Heart right ventricle (tissue), 16 donors: ENCODE measurements around the gene DHX34. TPM values are rescaled to one million over a fixed set of nuclear protein-coding genes. Genes with fewer than 3 reads are reported as not detected.
A peak's percentile ranks its signal among the peaks of the same experiment; 100 is the strongest.

Source experiments
- ATAC-seq, 8 donors: fragments of 200-7000 bp; cut with Tn5 transposase; one replicate each; pipeline ENCODE4 v1.9.1; 2020; ENCODE audit warnings: mild to moderate bottlenecking in 8 of 8, moderate library complexity in 8 of 8, moderate number of reproducible peaks in 1 of 8
- DNase-seq, 2 donors: peaks; one replicate each; pipeline ENCODE4 v3.0.0-alpha.2; 2020
- H3K27ac ChIP-seq, 10 donors: fragments of 200-600 bp; sonication (generic) in 2 of 10; one replicate each; pipeline versions ENCODE4 v1.5.0 to v1.8.0; 2020 to 2022; ENCODE audit warnings: mild to moderate bottlenecking in 3 of 10
- H3K27me3 ChIP-seq, 7 donors: fragments of 200-600 bp; one replicate each; pipeline ENCODE4 v1.8.0; 2021 to 2022; ENCODE audit warnings: mild to moderate bottlenecking in 2 of 7
- H3K36me3 ChIP-seq, 9 donors: fragments of 200-600 bp; sonication (generic) in 1 of 9; one replicate each; pipeline versions ENCODE4 v1.5.0 to v1.8.0; 2020 to 2022; ENCODE audit warnings: mild to moderate bottlenecking in 2 of 9
- H3K4me1 ChIP-seq, 9 donors: fragments of 200-600 bp; sonication (generic) in 1 of 9; one replicate each; pipeline versions ENCODE4 v1.5.0 to v1.8.0; 2020 to 2022; ENCODE audit warnings: mild to moderate bottlenecking in 4 of 9
- H3K4me3 ChIP-seq, 10 donors: fragments of 200-600 bp; sonication (generic) in 2 of 10; one replicate each; pipeline versions ENCODE4 v1.5.0 to v1.8.0; 2020 to 2022; ENCODE audit warnings: mild to moderate bottlenecking in 7 of 10, moderate library complexity in 2 of 10
- H3K9me3 ChIP-seq, 11 donors: fragments of 200-600 bp in 10 of 11; sonication (generic) in 2 of 11; one replicate each; pipeline versions ENCODE4 v1.5.0 to v1.8.0; 2013 to 2022; ENCODE audit warnings: mild to moderate bottlenecking in 2 of 11, control low read depth in 1 of 11, moderate library complexity in 1 of 11
- CTCF ChIP-seq, 9 donors: fragments of 200-600 bp; sonication (generic) in 2 of 9; IDR thresholded peaks; one replicate each; pipeline versions ENCODE4 v1.5.0 to v1.8.0; 2021 to 2022; ENCODE audit warnings: antibody characterized with exemption in 9 of 9, mild to moderate bottlenecking in 5 of 9, moderate library complexity in 1 of 9
- WGBS, 2 donors: extraction: QIAGEN DNeasy Blood & Tissue Kit; methylation state at CpG; one replicate each; pipeline ENCODE4 v1.1.7; 2013; ENCODE audit warnings: inconsistent platforms in 1 of 2; 5-methylcytosine and 5-hydroxymethylcytosine counted together
- intact Hi-C, 10 donors: fragments of 100-400 bp; cut with DNase I; formaldehyde crosslinking; loops; one replicate each; pipeline versions ENCODE4 v1.11.1 to v1.14.2; 2022
- polyA plus RNA-seq, 2 donors: library from polyadenylated mRNA; stranded (reverse); fragments of 200-250 nt; gene quantifications; one replicate each; pipeline ENCODE4 v1.2.3, GENCODE V29; 2013
- total RNA-seq, 10 donors: library from RNA; stranded (reverse); fragmentation: NEBNext Ultra II Directional in 3 of 10; extraction: Animal tissue kit (Norgen Biotek cat#: 25700) in 3 of 10; gene quantifications; one replicate each; pipeline versions ENCODE4 v1.2.1 to v1.2.4, GENCODE V29; 2021 to 2023
- donor health status: Arrhythmogenic right ventricular cardiomyopathy.
- donor health status: ischemic (EF 13 %, LVEDD 7.1; RV severe dilation, severe dysfunction).
- donor health status: healthy with polysubstance abuse.
- donor health status: DM: no; HTN: yes; CAD: no.
- donor health status: DM: no; HTN: no; CAD: no.
- donor health status: ischemic (EF 25% LVEDD 6.9; RV normal size, moderate dysfunction).
- donor health status: ischemic (EF 25% LVEDD 5.7; RV mildly dilated, moderate dysfunction).
- donor health status: healthy.
- donor health status: DM: yes; HTN: yes; CAD: no.
- donor health status: Ischemic cardiomyopathy.
- donor health status: ischemic (EF 35%, LVEDD 5.7; RV mildly dilated, moderate dysfunction).
- donor health status: nonischemic (EF 11% LVEDD 7.7; RV severe dilation, severe dysfunction).
- donor health status: DM: yes; HTN: yes; CAD: no.
- donor health status: PGD.
- donor health status: ischemic (EF 29% LVEDD 5.4; RV normal size, mild dysfunction).
- donor health status: nonischemic (EF 23%, LVEDD 6.1; RV moderate dilation, normal function).

DHX34 gene
- total and polyA plus RNA-seq, 12 donors = 4.4 to 11.7 (median 5.9) TPM

- DNase-seq (no peak), ATAC-seq (peak in 3 of 8 donors; percentile 20 to 30 (median 24))
- Histone ChIP-seq H3K4me1 (peaks cover 0 to 23% (median 4%) of the 10 kb centered on the region in 9 donors), H3K4me3 (peak within 1 kb of the TSS in 9 of 10 donors; percentile 32 to 55 (median 46)), H3K27ac (no peak within 1 kb of the TSS), H3K27me3 (peaks cover 7 to 95% (median 84%) of the 10 kb centered on the region in 7 donors), H3K9me3 (no peaks in the 10 kb centered on the region), H3K36me3 (no peaks in the 10 kb centered on the region)
- 0 to 1% methylated on average over 35 to 64 of the region's 70 CpGs for WGBS, 2 donors
- intact Hi-C loops = no loop called here
- no peak for TF ChIP-seq CTCF (IDR thresholded peaks at IDR 0.05)
Observed at GRCh38 chr19:47419030-47419783, 70.1 kb downstream of the DHX34 start, which contains the start of gene MEIS3. MEIS3 (minus strand) TSS chr19:47419527; CDS start chr19:47419081, 446 bp downstream.

- H3K27me3 ChIP-seq = peaks cover 7 to 97% (median 89%) of the 10 kb centered on the region in 7 donors
- no peaks in the 10 kb centered on the region for H3K36me3 ChIP-seq
- ATAC-seq (no peak), DNase-seq (no peak)
- peaks cover 0 to 23% (median 4%) of the 10 kb centered on the region in 9 donors for H3K4me1 ChIP-seq
- 6 to 14% methylated on average over 19 of the region's 19 CpGs for WGBS, 2 donors
- no peak overlapping the region for H3K4me3 ChIP-seq
- intact Hi-C loops = loop anchor here in 3 of 10 donors (10.0 kb wide), 1 partner anchor 125 kb away; no protein-coding TSS in a partner anchor
- no peaks in the 10 kb centered on the region for H3K9me3 ChIP-seq
- no peak for TF ChIP-seq CTCF (IDR thresholded peaks at IDR 0.05)
- H3K27ac ChIP-seq = no peak overlapping the region
Observed at GRCh38 chr19:47419789-47420188, 70.7 kb downstream of the DHX34 start.

- DNase-seq (no peak), ATAC-seq (no peak)
- intact Hi-C loops = loop anchor here in 3 of 10 donors (10.0 kb wide), 1 partner anchor 127 kb away; no protein-coding TSS in a partner anchor
- Histone ChIP-seq H3K9me3 (no peaks in the 10 kb centered on the region), H3K4me1 (peaks cover 0 to 23% (median 4%) of the 10 kb centered on the region in 9 donors), H3K27me3 (peaks cover 7 to 99% (median 88%) of the 10 kb centered on the region in 7 donors), H3K36me3 (no peaks in the 10 kb centered on the region), H3K4me3 (no peak overlapping the region), H3K27ac (no peak overlapping the region)
- 8 to 10% methylated on average over 16 of the region's 16 CpGs for WGBS, 2 donors
- TF ChIP-seq CTCF (IDR thresholded peaks at IDR 0.05) = no peak
Observed at GRCh38 chr19:47421244-47421786, 72.2 kb downstream of the DHX34 start.

- intact Hi-C loops = loop anchor here in 3 of 10 donors (10.0 kb wide), 1 partner anchor 127 kb away; no protein-coding TSS in a partner anchor
- no peak for TF ChIP-seq CTCF (IDR thresholded peaks at IDR 0.05)
- ATAC-seq = no peak
- DNase-seq = no peak
- Histone ChIP-seq H3K4me3 (no peak overlapping the region), H3K9me3 (no peaks in the 10 kb centered on the region), H3K4me1 (peaks cover 0 to 23% (median 4%) of the 10 kb centered on the region in 9 donors), H3K27ac (no peak overlapping the region), H3K36me3 (no peaks in the 10 kb centered on the region), H3K27me3 (peaks cover 7 to 99% (median 82%) of the 10 kb centered on the region in 7 donors)
- 2% methylated on average over 31 of the region's 31 CpGs for WGBS, 2 donors
Observed at GRCh38 chr19:47421844-47422395, 72.8 kb downstream of the DHX34 start.
